Inferior parietal cortex (tissue), 1 donor: ENCODE results near the gene RASAL3.

Source experiments
- DNase-seq: peaks from one replicate; pipeline ENCODE4 v3.0.0-alpha.2; 2016; ENCODE audit errors: extremely low spot score

Gene RASAL3

DNA sequence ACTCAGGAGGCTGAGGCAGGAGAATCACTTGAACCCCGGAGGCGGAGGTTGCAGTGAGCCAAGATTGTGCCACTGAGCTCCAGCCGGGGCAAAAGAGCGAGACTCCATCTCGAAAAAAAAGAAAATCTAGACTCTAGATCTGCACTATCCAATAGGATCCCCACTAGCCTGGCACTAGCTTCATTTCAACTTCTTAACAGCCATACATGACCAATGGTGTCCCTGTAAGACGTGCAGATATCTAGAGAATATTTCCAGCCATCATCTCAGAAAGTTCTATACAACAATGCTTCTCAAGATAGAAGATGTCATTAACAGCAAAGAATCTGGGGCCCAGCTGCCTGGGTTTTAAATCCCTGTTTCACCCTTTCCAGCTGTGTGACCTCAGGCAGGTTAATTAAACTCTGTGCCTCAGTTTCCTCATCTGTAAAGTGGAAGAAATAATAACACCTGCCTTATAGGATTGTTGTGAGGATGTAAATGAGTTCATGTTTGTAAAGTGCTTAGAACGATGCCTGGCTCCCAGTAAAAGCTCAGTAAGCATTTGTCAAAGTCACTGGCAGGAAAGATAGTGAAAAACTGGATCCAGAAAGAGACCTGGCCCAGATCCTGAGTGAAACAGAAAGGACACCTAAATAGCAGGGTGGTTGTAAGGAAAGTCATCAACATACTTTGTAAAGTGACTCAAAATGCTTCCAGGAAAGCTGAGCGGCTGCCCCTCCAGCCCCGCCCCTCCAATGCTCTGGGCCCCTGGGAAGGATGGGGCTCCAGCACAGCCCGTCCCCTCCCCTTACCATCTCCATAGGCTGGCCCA is 28.1 kb downstream of the RASAL3 start:
- DNase-seq = no peak

DNA sequence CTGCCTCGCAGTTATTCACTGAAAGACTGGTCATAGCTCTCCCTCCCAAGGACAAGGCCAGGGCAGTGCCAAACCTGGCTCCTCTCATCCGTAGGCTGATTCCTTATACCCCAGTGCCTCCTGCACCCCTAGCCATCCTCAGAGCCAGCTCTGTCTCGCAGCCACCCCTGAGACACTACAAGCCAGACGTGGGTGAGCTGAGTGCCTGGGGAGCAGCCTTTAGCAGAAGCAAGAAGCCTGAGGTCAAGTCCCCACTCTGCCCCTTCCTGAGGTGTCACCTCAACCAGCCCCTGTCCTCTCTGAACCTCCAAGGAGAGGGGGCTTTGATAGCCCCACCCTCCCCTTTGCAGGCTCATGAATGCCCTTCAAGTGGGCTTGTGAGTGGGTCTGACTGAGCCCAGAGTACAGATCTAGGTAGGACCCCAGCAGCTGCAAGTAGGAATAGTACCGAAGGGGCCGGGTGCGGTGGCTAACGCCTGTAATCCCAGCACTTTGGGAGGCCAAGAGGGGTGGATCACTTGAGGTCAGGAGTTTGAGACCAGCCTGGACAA is 30.8 kb downstream of the RASAL3 start:
- DNase-seq = no peak

DNA sequence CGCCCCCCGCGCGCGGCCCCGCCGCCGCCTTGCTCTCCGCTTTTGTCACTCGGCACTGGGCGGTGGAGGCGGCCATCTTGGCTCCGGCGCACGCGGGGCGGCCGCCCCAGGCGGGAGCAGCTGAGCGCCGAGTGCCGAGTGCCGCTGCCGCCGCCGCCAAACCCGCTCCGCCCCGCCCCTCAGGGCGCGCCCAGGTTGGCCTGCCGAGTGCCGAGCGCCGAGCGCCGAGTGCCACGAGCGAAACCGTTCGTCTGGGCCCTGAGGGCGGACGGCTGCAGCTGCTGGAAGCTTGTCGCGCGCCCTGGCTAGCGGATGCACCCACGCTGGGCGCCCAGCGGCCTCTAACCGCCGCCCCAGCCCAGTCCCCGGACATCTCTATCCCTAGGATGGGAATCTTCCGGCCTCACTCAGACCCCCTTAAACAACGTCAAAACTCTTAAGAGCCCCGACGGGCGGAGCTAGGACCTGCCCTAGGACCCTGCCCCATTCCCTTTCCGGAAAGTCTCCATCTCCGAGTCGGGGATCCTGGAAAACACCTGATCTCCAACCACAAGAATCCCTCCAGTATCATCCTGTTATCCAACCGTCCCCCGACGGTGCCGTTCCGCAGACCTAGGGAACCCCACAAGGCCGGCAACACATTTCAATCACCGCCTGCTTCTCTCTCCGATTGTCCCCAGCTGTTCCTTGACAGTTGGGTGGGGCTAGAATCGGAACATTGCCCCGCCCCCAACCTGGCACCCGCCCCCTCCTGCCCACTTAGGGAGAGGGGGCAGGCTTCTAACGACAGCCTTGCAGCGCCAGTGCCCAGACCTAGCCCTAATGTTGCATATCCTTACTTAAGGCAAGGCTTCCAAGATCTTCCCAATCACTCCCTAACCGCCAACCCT is 31.5 kb downstream of the RASAL3 start:
- peak; percentile 83 for DNase-seq

DNA sequence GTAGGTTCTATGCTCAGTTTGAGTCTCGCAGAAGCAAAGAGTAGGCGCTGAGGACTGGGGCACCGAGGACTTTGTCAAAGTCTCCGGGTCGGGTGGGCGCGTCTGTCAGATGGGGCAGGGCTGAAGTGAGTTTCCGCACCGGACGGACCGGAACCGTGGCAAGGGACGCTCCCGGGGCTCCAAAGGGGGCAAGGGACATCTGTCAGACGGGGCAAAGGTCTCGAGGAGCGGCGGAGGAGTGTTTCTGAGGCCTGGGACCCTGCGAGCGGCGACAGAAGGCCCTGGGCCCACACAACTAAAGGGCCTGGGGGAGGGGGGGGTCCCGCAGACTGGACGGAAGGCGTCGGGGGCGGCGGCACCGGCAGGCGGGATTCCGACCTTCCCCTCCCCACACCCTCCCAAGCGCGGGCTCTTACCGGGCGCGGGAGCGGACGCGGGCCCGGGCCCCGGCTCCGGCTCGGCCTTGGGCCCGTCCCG is 32.3 kb downstream of the RASAL3 start:
- no peak for DNase-seq

DNA sequence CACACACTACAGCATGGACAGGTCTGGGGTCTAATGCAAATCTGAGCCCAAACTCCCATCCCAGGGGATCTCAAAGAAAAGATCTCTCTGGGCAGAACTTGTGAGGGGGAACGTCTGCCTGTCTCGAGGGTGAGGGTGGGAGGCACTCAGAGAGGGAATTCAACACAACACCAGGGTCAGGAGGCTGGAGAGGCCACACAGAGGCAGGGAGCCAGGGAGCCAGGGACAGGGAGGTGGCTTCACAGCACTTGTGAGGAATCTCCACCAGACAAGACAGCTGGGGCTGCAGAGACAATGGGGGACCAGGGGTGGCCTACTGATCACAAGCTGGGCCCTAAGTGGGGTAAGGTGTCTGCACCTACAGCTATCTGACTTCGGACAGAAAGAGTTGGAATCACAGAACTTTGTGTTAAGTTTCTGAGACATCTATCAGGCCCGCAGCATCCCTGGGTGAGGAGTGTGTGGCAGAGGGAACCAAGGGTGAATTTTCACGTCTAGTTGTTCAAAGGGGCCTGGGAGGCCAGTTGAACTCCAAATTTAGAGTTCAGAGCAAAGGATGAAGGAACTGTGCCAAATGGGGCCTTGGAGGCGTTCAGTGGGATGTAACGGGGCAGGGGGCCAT is 32.8 kb downstream of the RASAL3 start:
- DNase-seq = no peak

DNA sequence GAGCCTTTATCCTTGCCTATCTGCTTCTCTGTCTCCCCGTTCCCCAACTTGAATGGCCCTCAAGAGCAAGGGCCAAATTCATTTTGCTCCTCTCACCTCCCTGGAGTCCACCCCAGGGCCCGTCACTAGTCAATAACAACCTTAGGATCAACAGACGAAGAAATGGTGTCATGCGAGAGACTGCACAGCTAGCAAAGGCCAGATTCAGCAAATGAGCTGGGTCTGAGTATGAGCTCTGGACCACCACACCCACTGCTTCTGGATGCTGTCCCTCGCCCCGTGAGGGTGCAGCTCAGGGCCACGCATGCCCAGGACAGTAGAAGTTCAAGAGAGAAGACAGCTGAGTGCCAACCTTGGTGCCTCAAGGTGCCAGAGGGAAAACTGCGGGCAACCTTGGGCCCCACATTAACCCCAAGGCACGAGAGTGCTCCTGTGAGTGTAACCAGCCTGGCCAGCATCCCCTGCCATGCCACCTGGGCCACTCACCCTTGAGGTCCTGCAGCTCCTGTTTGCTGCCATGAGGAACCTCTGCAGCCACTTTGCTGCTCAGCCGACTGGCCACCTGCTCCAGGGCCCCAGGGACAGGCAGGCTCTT is 33.7 kb downstream of the RASAL3 start:
- DNase-seq = no peak

DNA sequence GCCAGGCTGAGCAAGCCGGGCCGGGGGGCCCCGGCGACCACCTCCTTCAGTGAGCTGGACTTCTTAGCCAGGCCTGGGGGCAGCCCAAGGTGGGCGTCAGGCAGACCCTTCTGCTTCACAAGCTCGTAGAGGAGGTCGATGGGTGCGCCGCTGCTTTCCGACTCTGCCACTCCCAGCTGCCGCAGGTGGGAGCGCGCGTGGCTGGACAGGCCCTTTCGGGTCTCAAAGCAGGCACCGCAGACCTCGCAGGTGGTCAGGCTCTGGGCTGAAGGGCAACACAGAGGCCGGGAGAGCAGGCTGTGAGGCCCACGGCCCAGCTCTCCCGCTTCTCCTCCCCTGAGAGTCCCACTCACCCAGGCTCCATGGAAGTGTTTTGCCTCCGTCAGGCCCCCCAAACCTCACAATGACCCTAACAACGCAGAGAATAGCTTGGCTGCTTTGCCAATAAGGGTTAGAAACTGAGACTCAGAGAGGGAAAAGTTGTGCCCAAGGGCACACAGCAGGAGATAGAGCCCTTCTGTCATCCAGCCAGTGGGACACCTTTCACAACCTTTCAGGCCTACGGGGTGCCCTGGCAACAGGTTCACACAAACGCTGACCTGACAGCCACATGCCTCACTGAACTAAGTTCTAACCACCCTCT is 34.4 kb downstream of the RASAL3 start:
- no peak for DNase-seq

DNA sequence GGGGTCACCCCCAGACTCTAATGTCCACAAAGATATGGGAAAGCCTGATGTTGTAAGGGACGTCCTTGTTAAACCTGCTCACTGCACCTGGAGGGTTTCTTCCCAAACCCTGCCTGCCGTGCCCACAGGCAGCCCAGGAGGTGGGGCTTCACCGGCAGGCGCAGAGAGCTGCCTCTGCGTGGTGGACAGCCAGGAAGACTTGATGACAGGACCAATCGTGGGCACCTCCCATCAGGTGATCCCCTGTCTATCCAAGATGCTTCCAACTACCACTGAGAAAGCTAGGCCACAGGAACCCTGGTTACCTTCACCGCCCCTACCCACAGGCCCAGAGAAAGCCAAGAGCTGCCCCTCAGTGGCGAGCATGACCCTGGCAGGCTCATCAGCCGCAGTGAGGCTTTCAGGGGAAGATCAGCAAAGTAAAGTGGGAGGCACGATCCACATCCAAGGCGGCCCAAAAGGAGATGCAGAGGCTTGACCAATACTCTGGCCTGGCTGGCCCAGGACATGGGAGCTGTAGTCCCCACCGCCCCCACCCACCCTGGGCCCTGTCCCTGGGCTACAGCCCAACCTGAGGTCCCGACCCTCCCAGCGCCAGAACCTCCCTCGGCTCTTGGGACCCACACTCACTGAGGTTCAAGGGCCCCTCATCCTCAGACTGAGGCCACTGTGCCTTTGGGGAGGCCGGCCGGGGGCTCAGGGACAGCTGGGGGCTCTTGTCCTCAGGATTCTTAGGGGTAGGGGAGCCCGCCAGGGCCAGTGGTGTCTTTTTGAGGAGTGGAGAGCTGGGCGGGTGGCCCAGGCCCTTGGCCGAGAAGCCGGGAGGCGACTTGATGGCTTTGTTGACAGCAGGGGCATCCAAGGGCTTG is 35.2 kb downstream of the RASAL3 start:
- no peak for DNase-seq

DNA sequence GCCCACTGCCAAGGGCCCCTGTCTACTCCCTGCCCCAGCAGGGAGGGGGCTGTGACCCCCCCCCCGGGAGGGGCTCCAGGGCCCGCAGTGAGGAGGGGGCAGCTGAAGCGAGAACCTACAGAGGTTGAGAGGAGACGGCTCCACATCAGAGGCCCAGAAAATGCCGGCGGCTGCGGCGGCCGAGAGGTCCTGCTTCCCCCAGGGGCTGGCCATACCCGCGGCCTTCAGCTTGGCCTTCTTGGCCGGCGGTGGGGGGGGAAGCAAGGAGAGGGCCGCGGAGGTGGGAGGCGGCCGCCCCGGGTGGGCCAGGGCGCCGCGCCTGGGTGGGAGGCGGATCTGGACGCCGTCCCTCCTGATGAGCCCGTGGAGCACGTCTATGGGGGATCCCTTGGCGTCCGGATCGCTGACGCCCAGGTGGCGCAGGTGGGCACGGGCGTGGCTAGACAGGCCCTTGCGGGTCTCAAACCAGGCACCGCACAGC is 36.3 kb downstream of the RASAL3 start:
- DNase-seq = no peak

DNA sequence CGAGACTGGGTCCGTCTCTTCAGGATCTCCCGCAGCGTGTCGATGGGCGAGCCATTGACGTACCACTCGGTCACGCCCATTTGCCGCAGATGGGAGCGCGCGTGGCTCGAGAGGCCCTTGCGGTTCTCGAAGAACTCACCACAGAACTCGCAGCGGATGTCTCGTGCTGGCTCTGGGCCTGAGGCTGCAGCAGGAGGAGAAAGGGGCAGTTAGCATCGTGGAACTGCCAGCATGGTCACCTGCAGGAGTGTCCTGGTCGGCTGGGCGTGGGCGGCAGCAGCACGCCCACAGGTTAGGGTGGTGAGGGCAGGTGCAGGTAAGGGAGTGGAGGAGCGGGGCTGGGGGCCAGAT is 37.0 kb downstream of the RASAL3 start:
- DNase-seq = no peak

DNA sequence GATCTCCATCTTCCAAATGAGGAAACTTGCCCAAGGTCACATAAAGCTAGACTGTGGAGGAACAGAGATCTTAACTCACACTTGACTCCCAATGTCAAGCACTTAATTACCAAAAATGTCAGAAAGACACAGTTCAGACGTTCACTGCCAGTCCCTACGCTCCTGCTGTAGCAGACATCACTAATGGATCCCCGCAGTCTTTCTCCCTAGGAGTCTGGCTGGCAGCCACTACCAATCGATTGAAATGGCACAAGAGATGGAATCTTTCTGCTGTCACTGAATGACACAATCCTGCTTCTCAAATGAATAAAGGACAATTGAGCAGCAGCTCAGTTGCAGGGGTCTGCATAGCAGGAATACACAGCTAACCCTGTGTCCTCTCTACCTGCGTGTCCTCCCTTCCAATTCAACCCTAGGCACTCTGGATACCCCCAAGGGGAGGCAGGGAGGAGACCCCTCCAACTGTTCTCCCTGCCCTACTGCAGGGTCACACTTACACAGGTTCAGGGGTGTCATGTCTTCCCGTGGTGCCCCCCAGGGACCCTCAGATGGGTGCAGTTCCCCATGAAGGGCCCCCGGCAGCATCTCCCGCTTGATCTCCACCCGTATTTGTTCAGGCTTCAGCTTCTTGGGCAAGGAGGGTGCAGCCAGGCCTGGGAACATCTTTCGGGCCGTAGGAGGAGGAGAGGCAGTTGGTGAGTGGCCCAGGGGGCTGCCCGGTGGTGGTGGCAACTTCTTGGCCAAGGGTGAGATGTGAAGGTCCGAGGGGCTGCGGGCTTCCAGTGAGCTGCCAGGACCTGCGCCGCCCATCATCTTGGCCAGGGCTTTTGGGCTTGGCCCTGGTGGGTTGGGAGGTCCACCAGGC is 37.6 kb downstream of the RASAL3 start:
- DNase-seq = no peak

DNA sequence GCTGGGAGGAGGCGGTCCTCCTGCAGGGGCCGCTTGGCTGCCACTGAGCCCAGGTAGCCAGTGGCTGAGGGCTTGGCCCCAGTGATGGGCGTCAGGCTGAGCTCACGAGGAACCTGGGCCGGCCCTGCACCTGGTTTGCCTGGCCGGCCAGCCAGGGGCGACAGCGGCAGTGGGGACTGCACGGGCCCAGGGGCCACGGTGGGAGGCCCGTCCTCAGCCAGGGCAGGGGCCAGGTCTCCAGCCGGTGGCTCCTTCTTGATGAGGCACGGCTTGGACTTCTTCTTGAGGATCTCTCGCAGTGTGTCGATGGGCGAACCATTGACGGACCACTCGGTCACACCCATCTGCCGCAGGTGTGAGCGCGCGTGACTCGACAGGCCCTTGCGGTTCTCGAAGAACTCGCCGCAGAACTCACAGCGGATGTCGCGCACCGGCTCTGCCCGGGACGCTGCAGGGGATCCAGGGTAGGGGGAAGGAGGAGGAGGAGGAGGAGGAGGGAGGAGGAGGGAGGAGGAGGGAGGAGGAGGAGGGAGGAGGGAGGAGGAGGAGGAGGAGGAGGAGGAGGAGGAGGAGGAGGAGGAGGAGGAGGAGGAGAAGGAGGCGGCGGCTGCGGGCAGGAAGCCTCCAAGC is 38.9 kb downstream of the RASAL3 start:
- no peak for DNase-seq

DNA sequence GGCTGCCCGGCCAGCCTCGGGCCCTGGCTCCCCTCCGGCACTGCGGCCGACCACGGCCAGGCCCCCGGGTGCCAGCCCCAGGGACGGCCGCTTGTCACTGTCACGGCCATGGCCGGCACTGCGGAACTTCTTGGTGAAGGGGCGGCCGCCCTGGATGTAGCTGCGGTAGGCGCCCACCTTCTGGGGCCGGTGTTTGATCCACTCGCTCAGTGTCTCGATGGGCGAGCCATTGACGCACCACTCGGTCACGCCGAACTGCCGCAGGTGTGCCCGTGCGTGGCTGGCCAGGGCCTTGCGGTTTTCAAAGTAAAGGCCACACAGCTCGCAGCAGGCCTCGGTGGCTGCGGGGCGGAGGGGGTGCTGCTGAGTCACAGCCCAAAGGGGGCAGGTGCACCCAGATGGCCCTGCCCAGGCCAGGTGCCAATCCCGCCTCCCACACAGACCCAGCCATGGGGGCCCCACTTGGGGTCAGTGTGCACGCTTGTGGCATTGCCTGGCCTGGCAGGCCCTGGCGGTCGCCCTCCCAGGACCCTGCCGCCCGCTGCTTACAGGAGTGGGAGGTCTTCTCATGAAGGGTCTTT is 39.6 kb downstream of the RASAL3 start:
- DNase-seq = no peak

DNA sequence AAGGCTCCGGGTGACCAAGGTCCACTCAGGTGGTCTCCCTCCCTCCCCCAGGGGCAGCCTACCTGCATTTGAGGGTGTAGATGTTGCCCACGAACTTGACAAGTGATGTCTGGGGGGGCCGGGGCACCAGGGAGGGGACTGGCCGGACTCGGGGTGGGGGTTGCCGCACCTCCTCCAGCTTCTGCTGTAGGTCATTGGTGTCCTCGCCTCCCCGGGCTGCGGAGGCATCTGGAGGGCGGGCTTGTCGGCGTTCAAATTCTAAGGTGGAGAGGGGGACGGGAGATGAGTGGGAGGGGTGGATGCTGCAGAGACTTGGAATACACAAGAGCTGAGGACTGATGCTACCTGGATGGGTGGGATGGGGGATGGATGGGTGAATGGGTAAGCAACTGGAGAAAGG is 40.2 kb downstream of the RASAL3 start:
- DNase-seq = no peak

DNA sequence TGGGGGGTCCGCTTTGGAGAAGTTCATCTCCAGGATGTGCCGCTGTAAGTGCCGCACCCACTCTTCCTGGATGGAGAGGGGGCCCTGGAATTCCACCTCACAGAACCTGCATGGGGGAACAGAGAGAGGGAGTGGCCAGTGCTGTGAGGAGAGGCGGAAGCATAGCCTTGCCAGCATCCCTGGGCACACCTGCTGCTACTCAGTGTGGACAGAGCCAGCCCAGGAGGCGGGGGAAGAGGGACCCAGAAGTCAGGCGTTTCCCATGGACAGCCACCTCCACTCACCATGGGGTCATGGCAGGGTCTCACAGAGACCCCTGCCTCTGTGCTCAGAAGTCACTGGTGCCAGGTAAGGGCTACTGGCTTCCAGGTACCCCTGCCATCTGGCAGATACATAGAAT is 41.2 kb downstream of the RASAL3 start:
- DNase-seq = no peak

DNA sequence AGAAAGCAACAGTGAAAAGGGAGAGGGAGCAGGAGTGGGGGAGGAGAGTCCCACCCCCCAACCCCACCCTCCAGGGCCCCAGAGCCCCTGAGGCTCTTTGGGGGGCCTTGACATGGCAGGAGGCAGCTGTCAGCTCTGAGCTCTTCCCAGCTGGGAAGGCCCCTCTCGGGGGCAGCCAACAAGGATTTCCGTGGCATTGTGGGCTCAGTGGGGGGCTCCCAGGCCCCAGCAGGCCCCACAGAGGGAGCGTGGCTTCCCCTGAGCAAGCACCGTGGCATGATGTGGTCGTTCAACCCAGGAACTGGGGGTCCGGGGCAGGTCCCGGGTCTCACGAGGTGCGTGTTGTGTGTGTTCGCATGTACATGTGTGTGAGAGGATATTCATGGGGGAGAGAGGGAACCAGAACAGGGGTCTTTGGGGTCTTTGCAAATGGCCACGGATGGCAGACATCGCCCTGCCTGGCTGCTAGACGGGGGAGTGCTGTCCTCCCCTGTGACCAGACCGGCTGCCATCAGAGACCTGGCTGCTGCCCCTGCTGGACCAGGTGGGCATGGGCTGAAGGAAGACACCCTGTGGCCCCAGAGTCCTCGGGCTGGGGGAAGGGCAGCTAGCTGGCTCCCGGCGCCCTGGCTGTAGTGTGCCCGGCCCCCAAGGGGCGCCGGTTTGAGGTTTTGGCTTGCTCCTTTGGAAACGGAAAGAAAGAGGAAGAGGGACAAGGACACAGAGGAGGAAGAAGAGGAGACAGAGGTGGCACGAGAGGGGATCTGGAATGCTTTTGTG is 41.9 kb downstream of the RASAL3 start:
- no peak for DNase-seq

DNA sequence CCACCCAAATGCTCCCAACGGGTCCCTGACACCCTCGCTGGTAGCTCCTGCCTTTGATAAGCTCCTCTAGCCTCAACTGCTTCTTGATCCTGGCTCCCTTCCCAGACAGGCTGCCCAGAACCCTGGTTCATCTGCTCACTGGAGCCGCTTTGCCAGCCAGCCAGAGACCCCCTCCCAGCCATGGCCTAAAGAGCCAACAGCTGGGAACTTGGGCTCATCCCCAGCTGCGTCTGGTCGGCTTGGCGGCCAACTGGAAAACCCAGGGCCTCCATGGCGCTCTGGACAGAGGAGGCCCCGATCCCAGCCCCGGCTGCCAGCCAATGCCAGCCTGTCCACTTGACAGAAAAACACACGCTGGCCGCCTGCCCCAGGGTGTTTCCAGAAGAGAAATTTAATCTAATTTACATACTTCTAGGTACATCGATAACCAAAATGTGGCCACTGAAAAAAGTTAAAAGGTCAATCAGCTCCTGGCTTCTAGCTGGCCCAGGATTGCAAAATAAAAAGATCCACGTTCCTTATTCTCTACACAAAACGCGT is 42.6 kb downstream of the RASAL3 start:
- DNase-seq = peak; percentile 53
